COLO668 (cell line): Measurements from ENCODE around the gene NADK.
"Not testable (repeated sequence)": the region's sequence is repeated elsewhere in the genome, so short reads cannot be mapped to it uniquely, and the experiment has no call there.

ENCODE experiments used
- DNase-seq: peaks from one replicate; lab custom pipeline; 2025; ENCODE audit not compliant: unreplicated experiment; lab: John Stamatoyannopoulos, UW

Gene NADK

DNA sequence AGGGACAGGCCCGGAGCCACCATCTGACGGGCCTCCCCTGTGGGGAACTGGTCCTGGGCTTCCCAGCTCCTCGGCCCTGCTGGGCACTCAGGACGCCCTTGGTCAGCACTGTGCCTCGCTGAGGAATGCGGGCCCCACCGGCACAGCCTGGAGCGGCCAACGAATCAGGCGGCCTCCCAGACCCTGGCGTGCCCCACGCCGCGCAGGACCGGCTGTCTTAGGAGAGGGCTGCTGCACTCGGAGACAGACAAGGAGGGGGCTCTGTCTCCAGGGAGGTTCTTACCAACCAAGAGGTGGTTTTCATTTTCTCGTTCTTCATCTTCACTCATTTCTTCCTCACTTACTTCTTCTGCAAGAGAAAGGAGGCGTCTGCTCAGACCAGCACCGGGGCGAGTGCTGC is 70.4 kb downstream of the NADK start:
- DNase-seq: not testable (repeated sequence)

DNA sequence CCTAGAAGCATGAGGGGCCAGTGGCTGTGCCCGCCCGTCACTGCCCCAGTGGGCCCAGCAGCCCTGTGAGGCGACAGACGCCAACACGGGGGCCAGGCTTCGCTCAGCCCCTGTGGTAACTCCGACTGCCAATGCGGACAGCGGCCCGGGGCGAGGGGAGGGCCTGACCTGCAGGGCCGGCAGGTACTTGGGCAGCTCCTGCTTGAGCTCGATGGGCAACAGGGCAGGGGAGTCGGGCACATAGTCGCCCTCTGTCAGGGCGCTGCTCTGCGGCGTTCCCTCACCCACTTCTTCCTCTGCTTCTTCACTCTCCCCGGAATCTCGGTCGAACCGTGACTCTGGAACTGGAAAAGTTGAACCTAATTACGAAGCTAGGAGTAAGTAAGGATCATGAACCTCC is 71.0 kb downstream of the NADK start:
- DNase-seq: not testable (repeated sequence)

DNA sequence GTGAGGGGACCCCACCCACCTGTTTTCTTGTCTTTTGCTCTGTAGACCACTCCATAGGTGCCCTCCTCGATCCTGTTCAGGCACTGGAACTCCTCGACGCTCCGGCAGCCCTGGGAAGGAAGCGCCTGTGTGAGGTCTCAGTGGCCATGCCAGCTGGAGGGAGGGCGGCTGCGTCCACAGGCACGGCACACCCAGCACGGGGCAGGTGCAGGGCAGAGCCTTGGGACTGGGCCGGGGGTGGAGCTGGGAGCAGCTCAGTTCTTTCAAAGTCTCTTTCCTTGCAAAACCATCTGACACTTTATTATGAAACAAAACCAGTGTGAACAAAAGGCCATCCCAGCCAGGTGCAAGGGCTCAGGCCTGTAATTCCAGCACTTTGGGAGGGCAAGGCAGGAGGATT is 72.6 kb downstream of the NADK start:
- not testable (repeated sequence) for DNase-seq

DNA sequence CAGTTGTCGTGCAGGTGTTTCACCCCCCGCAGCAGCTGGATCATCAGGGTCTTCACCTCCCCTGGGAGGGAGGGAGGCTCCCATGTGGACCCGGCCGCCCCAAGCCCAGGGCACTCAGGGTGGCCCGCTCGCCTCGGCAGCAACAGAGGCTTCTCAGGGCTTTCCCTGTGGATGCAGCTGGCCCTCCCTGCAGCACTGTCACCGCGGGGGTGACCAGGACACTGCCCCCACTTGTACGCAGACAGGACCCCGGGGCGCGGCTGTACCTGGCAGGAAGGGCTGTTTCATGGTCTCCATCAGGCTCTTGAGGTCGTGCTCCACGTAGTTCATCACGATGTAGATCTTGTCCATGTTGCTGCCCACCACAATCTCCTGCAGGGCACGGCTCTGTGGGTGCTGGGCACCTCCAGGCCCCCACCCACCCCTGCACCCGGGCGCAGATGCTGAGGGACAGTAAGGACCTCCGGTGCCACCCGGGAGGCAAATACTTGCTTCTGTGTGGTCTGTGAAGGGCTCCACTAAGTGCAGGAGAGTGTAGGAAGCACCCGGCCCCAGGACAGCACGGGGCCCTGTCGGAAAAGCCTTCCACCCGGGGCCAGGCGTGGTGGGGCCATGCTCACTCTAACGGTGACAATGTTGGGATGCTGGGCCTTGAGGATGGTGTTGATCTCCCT is 73.8 kb downstream of the NADK start:
- DNase-seq: not testable (repeated sequence)

DNA sequence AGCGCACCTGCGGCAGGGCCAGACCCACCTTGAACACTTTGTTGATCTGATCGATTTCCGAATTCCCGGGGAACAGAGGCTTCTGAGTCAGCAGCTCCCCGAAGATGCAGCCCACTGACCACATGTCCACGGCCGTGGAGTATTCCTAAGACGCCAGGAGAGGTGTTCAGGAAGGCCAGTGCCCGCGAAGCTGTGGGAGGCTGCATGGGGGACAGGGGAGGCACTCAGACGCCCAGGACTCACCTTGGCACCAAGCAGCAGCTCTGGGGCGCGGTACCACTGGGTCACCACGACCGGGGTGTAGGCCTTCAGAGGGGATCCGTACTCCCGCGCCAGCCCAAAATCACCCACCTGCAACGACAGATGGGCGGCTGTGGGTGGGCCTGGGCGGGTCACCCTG is 74.5 kb downstream of the NADK start:
- DNase-seq: no peak

DNA sequence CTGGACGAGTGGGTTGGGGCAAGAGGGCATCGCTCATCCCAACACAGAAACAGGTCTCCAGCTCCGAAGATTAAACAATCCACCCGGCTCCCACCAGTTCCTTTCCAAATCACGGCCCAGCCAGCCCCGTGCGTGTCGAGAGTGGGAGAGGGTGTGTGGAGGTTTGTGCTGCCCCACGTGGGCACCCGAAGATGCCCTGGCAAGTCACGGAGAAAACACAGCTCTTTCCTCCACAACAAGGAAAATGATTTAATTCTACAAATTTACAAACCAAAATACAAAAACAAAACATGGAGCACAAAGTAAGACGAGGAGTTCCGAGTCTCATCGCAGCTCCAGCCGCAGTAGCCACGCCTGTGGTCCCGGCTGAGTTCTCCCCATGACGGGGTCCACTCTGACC is 75.8 kb downstream of the NADK start:
- not testable (repeated sequence) for DNase-seq
